K562 (cell line): Measurements from ENCODE around the gene RYR1.

ENCODE experiments used
- POLR2A ChIP-seq: fragments of 450-650 bp; conservative IDR thresholded peaks from 2 replicates; pipeline ENCODE4 v1.6.1; 2016
- SMAD3 ChIP-seq: fragments of 450-650 bp; formaldehyde crosslinking; conservative IDR thresholded peaks from 2 replicates; pipeline ENCODE4 v1.4.0; 2020; ENCODE audit warnings: mild to moderate bottlenecking
- SMARCB1 ChIP-seq: IDR thresholded peaks from 2 replicates; pipeline ENCODE4 v1.6.1; 2011; ENCODE audit warnings: improper control_type of control experiment, low read depth; ENCODE audit not compliant: insufficient read length
- THAP7 ChIP-seq: fragments of 250-450 bp; sonication (Bioruptor Pico); IDR thresholded peaks from 2 replicates; pipeline ENCODE4 v1.5.0; 2021
- TF ChIP-seq, protein P1 (sequence below), 3 experiments: IDR thresholded peaks in 2 of 3; conservative IDR thresholded peaks in 1 of 3; 2 replicates each; pipeline ENCODE4 v1.5.1; 2011 to 2012; ENCODE audit warnings: low read length in 3 of 3, mild to moderate bottlenecking in 3 of 3, control low read depth in 2 of 3, improper control_type of control experiment in 1 of 3, inconsistent platforms in 1 of 3, low read depth in 1 of 3, mixed read lengths in 1 of 3, moderate library complexity in 1 of 3; ENCODE audit not compliant: insufficient read depth in 2 of 3

GRCh38 chr19:38434549-38435051 is 1.1 kb downstream of the RYR1 start:
- TF ChIP-seq, protein P1, sequence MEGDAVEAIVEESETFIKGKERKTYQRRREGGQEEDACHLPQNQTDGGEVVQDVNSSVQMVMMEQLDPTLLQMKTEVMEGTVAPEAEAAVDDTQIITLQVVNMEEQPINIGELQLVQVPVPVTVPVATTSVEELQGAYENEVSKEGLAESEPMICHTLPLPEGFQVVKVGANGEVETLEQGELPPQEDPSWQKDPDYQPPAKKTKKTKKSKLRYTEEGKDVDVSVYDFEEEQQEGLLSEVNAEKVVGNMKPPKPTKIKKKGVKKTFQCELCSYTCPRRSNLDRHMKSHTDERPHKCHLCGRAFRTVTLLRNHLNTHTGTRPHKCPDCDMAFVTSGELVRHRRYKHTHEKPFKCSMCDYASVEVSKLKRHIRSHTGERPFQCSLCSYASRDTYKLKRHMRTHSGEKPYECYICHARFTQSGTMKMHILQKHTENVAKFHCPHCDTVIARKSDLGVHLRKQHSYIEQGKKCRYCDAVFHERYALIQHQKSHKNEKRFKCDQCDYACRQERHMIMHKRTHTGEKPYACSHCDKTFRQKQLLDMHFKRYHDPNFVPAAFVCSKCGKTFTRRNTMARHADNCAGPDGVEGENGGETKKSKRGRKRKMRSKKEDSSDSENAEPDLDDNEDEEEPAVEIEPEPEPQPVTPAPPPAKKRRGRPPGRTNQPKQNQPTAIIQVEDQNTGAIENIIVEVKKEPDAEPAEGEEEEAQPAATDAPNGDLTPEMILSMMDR (IDR thresholded peaks at IDR 0.05 in 2 of 3, conservative IDR thresholded peaks at IDR 0.05 in 1 of 3; ENCODE audit: insufficient read depth in 2 of 3, low read depth in 1 of 3, low read length in 3 of 3) = no peak
- no peak for TF ChIP-seq SMARCB1
- no peak for TF ChIP-seq SMAD3 (CRISPR knock-in tag)
- no peak for TF ChIP-seq THAP7 (CRISPR knock-in tag)
- no peak; the same call in 1 of the 2 replicates for TF ChIP-seq POLR2A
